GM12891 (cell line): Measurements from ENCODE around the gene PLXNC1.
A peak's percentile ranks its signal among the peaks of the same experiment; 100 is the strongest.

ENCODE experiments used
- POLR2A ChIP-seq: IDR thresholded peaks from 2 replicates; pipeline ENCODE4 v1.6.1; 2011; ENCODE audit warnings: low read depth, low read length, control low read depth
- POLR2AphosphoS5 ChIP-seq: IDR thresholded peaks from 2 replicates; pipeline ENCODE4 v1.6.1; 2011; ENCODE audit warnings: low read depth, low read length, control low read depth
- SPI1 ChIP-seq: IDR thresholded peaks from 2 replicates; pipeline ENCODE4 v1.6.1; 2011; ENCODE audit warnings: low read depth, low read length, control low read depth
- TAF1 ChIP-seq: IDR thresholded peaks from 2 replicates; pipeline ENCODE4 v1.6.1; 2011; ENCODE audit warnings: low read depth, low read length, control low read depth

GRCh38 chr12:94271351-94271750 lies 123.0 kb downstream of the PLXNC1 start:
- TF ChIP-seq POLR2A, result no peak
- no peak for TF ChIP-seq POLR2AphosphoS5
- TF ChIP-seq SPI1, result peak; percentile 40
- TF ChIP-seq TAF1, result no peak
